DMS53 (cell line): ENCODE data around the gene JAZF1.

Source experiments
- DNase-seq: peaks from one replicate; lab custom pipeline; 2025; lab: John Stamatoyannopoulos, UW

JAZF1 gene

GRCh38 chr7:28180364-28181147, at the start of gene JAZF1:
TSS of gene JAZF1 (minus strand) at chr7:28180795.
- peak; percentile 92 for DNase-seq

- no peak for DNase-seq
Measured at GRCh38 chr7:28230261-28230660, 49.7 kb upstream of the JAZF1 start.

GRCh38 chr7:28228396-28228795, 47.8 kb upstream of the JAZF1 start:
- DNase-seq: no peak

GRCh38 chr7:28226003-28226402, 45.4 kb upstream of the JAZF1 start:
- DNase-seq: no peak

GRCh38 chr7:28225576-28225975, 45.0 kb upstream of the JAZF1 start:
- no peak for DNase-seq

GRCh38 chr7:28224675-28225074, 44.1 kb upstream of the JAZF1 start:
- DNase-seq: no peak

- no peak for DNase-seq
Measured at GRCh38 chr7:28224172-28224571, 43.6 kb upstream of the JAZF1 start.

GRCh38 chr7:28222636-28223035, 42.0 kb upstream of the JAZF1 start:
- no peak for DNase-seq

GRCh38 chr7:28219793-28220192, 39.2 kb upstream of the JAZF1 start:
- DNase-seq: no peak

GRCh38 chr7:28217143-28217542, 36.5 kb upstream of the JAZF1 start:
- peak; percentile 74 for DNase-seq

- DNase-seq: no peak
Measured at GRCh38 chr7:28211006-28211405, 30.4 kb upstream of the JAZF1 start.

- DNase-seq: no peak
Measured at GRCh38 chr7:28208506-28208905, 27.9 kb upstream of the JAZF1 start.

GRCh38 chr7:28207486-28208158, 27.0 kb upstream of the JAZF1 start:
- DNase-seq: no peak

GRCh38 chr7:28205506-28205905, 24.9 kb upstream of the JAZF1 start:
- no peak for DNase-seq

GRCh38 chr7:28203508-28204240, 23.1 kb upstream of the JAZF1 start:
- DNase-seq: no peak

GRCh38 chr7:28202222-28202621, 21.6 kb upstream of the JAZF1 start:
- no peak for DNase-seq

- no peak for DNase-seq
Measured at GRCh38 chr7:28201131-28201530, 20.5 kb upstream of the JAZF1 start.

- DNase-seq: no peak
Measured at GRCh38 chr7:28200598-28200997, 20.0 kb upstream of the JAZF1 start.

- DNase-seq: no peak
Measured at GRCh38 chr7:28199021-28199510, 18.5 kb upstream of the JAZF1 start.

- no peak for DNase-seq
Measured at GRCh38 chr7:28195910-28196620, 15.5 kb upstream of the JAZF1 start.

- DNase-seq: no peak
Measured at GRCh38 chr7:28192786-28193585, 12.4 kb upstream of the JAZF1 start.
